HG02571 (cell line): ENCODE measurements around the gene FKBP6.
A peak's percentile ranks its signal among the peaks of the same experiment; 100 is the strongest.
"Not testable (repeated sequence)": the region's sequence is repeated elsewhere in the genome, so short reads cannot be mapped to it uniquely, and the experiment has no call there.

Experiments
- ATAC-seq: cut with Tn5 transposase; IDR thresholded peaks from one replicate; pipeline ENCODE4 v1.9.1; 2021; ENCODE audit warnings: mild to moderate bottlenecking, moderate library complexity; ENCODE audit not compliant: unreplicated experiment

FKBP6 gene

GRCh38 chr7:73387908-73388414, 60.0 kb downstream of the FKBP6 start:
- ATAC-seq, result no peak

GRCh38 chr7:73391396-73391795, 63.4 kb downstream of the FKBP6 start:
- ATAC-seq, result no peak

GRCh38 chr7:73394422-73394821, 66.5 kb downstream of the FKBP6 start:
- ATAC-seq, result no peak

GRCh38 chr7:73395538-73396503, 67.9 kb downstream of the FKBP6 start:
- no peak for ATAC-seq

- ATAC-seq, result no peak
Measured at GRCh38 chr7:73397521-73398281, 69.7 kb downstream of the FKBP6 start.

GRCh38 chr7:73399185-73400050, 71.5 kb downstream of the FKBP6 start:
- ATAC-seq, result peak; percentile 74

GRCh38 chr7:73404860-73405259, 76.9 kb downstream of the FKBP6 start:
- ATAC-seq, result not testable (repeated sequence)
